ENCODE measurements around the gene PCSK7. TPM values are rescaled to one million over a fixed set of nuclear protein-coding genes. Genes with fewer than 3 reads are reported as not detected.

PCSK7 gene
- total RNA-seq, 1 experiment from 2014 or later, result 30.0 TPM

- CTCF ChIA-PET, result interaction anchor here (0.9 to 5.3 kb wide), 5 partner anchors 43 to 388 kb away, joined by 3 to 30 read pairs (median 3); no protein-coding TSS in a partner anchor
Measured at GRCh38 chr11:117179048-117179999, 52.5 kb downstream of the PCSK7 start.

GRCh38 chr11:117178210-117179034 is 53.5 kb downstream of the PCSK7 start, which contains the start of gene SIDT2:
SIDT2 (plus strand) TSS chr11:117178743; CDS start chr11:117179264, 521 bp downstream.
- POLR2A ChIA-PET, result interaction anchor here (0.7 to 1.6 kb wide), 7 partner anchors 12 to 53 kb away, joined by 3 to 7 read pairs (median 3); partner anchors contain the start of genes PAFAH1B2 and PCSK7
- H3K9me2 ChIP-seq (ENCODE audit: insufficient read depth), result no peaks in the 10 kb centered on the region
- peaks cover 41 to 62% of the 10 kb centered on the region in 2 experiments for H3K4me1 ChIP-seq (ENCODE audit: control insufficient read depth in 1 of 2, insufficient read depth in 2 of 2, low read length in 2 of 2)
- peak within 1 kb of the TSS; percentile 75 to 92 for H3K4me3 ChIP-seq (replicated peaks in 1 of 2; ENCODE audit: low read depth in 1 of 2, low read length in 2 of 2)
- DNase-seq (ENCODE audit: low read depth, low spot score), result peak; percentile 81
- peak; percentile 85 for ATAC-seq
- no TSS peak for BruUV-seq (replicated peaks)
- no peaks in the 10 kb centered on the region for H3K27me3 ChIP-seq (ENCODE audit: insufficient read depth, low read length)
- no peaks in the 10 kb centered on the region for H3K9me3 ChIP-seq (ENCODE audit: control insufficient read depth in 1 of 2, insufficient read depth in 1 of 2, low read depth in 1 of 2, low read length in 2 of 2)
- no peaks in the 10 kb centered on the region for H3K79me2 ChIP-seq (ENCODE audit: insufficient read depth, low read length)
- no peak within 1 kb of the TSS for H2AFZ ChIP-seq (ENCODE audit: low read depth, low read length, poor library complexity, severe bottlenecking)
- peak within 1 kb of the TSS; percentile 82 for H3K9ac ChIP-seq (ENCODE audit: low read length)
- H3K36me3 ChIP-seq (ENCODE audit: control insufficient read depth in 1 of 2, insufficient read depth in 2 of 2, low read length in 2 of 2), result no peaks in the 10 kb centered on the region; a peak in 1 of 4 replicates
- RAD21 ChIA-PET (ENCODE audit: low non-redundant PET in 1 of 2, low total read pairs in 2 of 2, uncharacterized antibody in 2 of 2, unreplicated experiment in 2 of 2), result no interaction called here
- peak within 1 kb of the TSS; percentile 69 for H3K27ac ChIP-seq (ENCODE audit: low read depth, low read length)
- peak within 1 kb of the TSS; percentile 89 for H3K4me2 ChIP-seq (ENCODE audit: low read length)
- CTCF ChIA-PET, result interaction anchor here (0.9 to 5.3 kb wide), 4 partner anchors 44 to 342 kb away, joined by 3 to 30 read pairs (median 6); no protein-coding TSS in a partner anchor
- H4K20me1 ChIP-seq (ENCODE audit: insufficient read depth), result no peaks in the 10 kb centered on the region
- intact Hi-C loops (cut with micrococcal nuclease), result no loop called here
- TF ChIP-seq REST (IDR thresholded peaks at IDR 0.05; ENCODE audit: low read depth) (no peak), CTCF (IDR thresholded peaks at IDR 0.05 in 2 of 3, conservative IDR thresholded peaks at IDR 0.05 in 1 of 3; ENCODE audit: borderline replicate concordance in 1 of 3, insufficient read depth in 1 of 3, low read depth in 2 of 3, low read length in 2 of 3) (no peak), MAX (IDR thresholded peaks at IDR 0.05) (peak; percentile 99), ATF3 (IDR thresholded peaks at IDR 0.05) (no peak), SIN3A (IDR thresholded peaks at IDR 0.05; ENCODE audit: low read depth) (peak; percentile 89)

More at GRCh38 chr11:117179048-117179999, 52.5 kb downstream of the PCSK7 start:
- H3K4me1 ChIP-seq (ENCODE audit: control insufficient read depth in 1 of 2, insufficient read depth in 2 of 2, low read length in 2 of 2), result peaks cover 33 to 53% of the 10 kb centered on the region in 2 experiments
- H3K36me3 ChIP-seq (ENCODE audit: control insufficient read depth in 1 of 2, insufficient read depth in 2 of 2, low read length in 2 of 2), result no peaks in the 10 kb centered on the region; a peak in 1 of 4 replicates
- intact Hi-C loops (cut with micrococcal nuclease), result no loop called here
- H3K4me3 ChIP-seq (replicated peaks in 1 of 2; ENCODE audit: low read depth in 1 of 2, low read length in 2 of 2), result peak overlapping the region; percentile 75 to 92
- no peak overlapping the region for H2AFZ ChIP-seq (ENCODE audit: low read depth, low read length, poor library complexity, severe bottlenecking)
- no TSS peak for BruUV-seq (replicated peaks)
- H4K20me1 ChIP-seq (ENCODE audit: insufficient read depth), result no peaks in the 10 kb centered on the region
- ChIA-PET RAD21 (ENCODE audit: low non-redundant PET in 1 of 2, low total read pairs in 2 of 2, uncharacterized antibody in 2 of 2, unreplicated experiment in 2 of 2) (interaction anchor here in 1 of 2 experiments (1.2 kb wide), 1 partner anchor 47 kb away, joined by 3 read pairs; no protein-coding TSS in a partner anchor), POLR2A (interaction anchor here (1.1 to 1.6 kb wide), 4 partner anchors 19 to 52 kb away, joined by 3 to 7 read pairs (median 3); partner anchors contain the start of genes PAFAH1B2 and PCSK7)
- no peaks in the 10 kb centered on the region for H3K9me3 ChIP-seq (ENCODE audit: control insufficient read depth in 1 of 2, insufficient read depth in 1 of 2, low read depth in 1 of 2, low read length in 2 of 2)
- peak overlapping the region; percentile 69; the same call in 1 of the 2 replicates for H3K27ac ChIP-seq (ENCODE audit: low read depth, low read length)
- DNase-seq (ENCODE audit: low read depth, low spot score), result no peak
- H3K9me2 ChIP-seq (ENCODE audit: insufficient read depth), result no peaks in the 10 kb centered on the region
- no peaks in the 10 kb centered on the region for H3K27me3 ChIP-seq (ENCODE audit: insufficient read depth, low read length)
- ATAC-seq, result peak; percentile 33
- peak overlapping the region; percentile 82 for H3K9ac ChIP-seq (ENCODE audit: low read length)
- no peak for TF ChIP-seq ATF3 (IDR thresholded peaks at IDR 0.05)
- no peak for TF ChIP-seq FOSL1 (IDR thresholded peaks at IDR 0.05; ENCODE audit: low read depth)
- TF ChIP-seq EGR1 (IDR thresholded peaks at IDR 0.05; ENCODE audit: low read depth), result no peak
- peak overlapping the region; percentile 89 for H3K4me2 ChIP-seq (ENCODE audit: low read length)
- no peaks in the 10 kb centered on the region for H3K79me2 ChIP-seq (ENCODE audit: insufficient read depth, low read length)
